Spinal cord (tissue), 4 donors: Measurements from ENCODE around the gene SPINK13. TPM values are rescaled to one million over a fixed set of nuclear protein-coding genes. Genes with fewer than 3 reads are reported as not detected.

Source experiments
- polyA plus RNA-seq, 2 donors: library from polyadenylated mRNA; unstranded; fragments of 120-200 nt; gene quantifications; one replicate each; pipeline ENCODE4 v1.2.1, GENCODE V29; 2013; ENCODE audit not compliant: insufficient read length in 2 of 2
- small RNA-seq: library from RNA; depleted of rRNA; stranded (forward); fragments of <200 nt; gene quantifications from one replicate; pipeline ENCODE3, GENCODE V24; 2014; ENCODE audit warnings: low replicate concordance
- total RNA-seq, 2 donors: library from RNA; depleted of rRNA in 1 of 2; stranded (reverse); fragments of 120-200 nt in 1 of 2; fragments of >200 nt in 1 of 2; gene quantifications; one replicate each; pipeline versions ENCODE4 v1.2.3 to v1.2.4, GENCODE V29; 2013 to 2014

The SPINK13 gene
- total and polyA plus RNA-seq, 4 donors = 0.30 to 1.6 TPM; not detected in 2

Small RNAs within 50 kb of the gene (small RNA-seq; reads per million reads assigned to genes)
- not detected for gene HMGN1P16

Other genes starting within 250 kb of the SPINK13 start
- gene SPINK5, start 204.8 kb upstream of the SPINK13 start, total RNA-seq = under 1 TPM; 0.06 to 0.10 TPM
- gene SPINK5, start 204.8 kb upstream of the SPINK13 start, polyA plus RNA-seq = under 1 TPM; 0.09 to 0.24 TPM
- gene SPINK14, start 100.2 kb upstream of the SPINK13 start, total RNA-seq = not detected
- gene SPINK14, start 100.2 kb upstream of the SPINK13 start, polyA plus RNA-seq = not detected
- gene SPINK6, start 65.8 kb upstream of the SPINK13 start, total RNA-seq = not detected
- not detected for gene SPINK6, start 65.8 kb upstream of the SPINK13 start, polyA plus RNA-seq
- gene MARCOL, start 30.3 kb upstream of the SPINK13 start, total RNA-seq = not detected
- under 1 TPM in 1 of 2 donors, not detected in 1; 0.14 TPM for gene MARCOL, start 30.3 kb upstream of the SPINK13 start, polyA plus RNA-seq
- not detected for gene SPINK7, start 43.6 kb downstream of the SPINK13 start, total RNA-seq
- gene SPINK7, start 43.6 kb downstream of the SPINK13 start, polyA plus RNA-seq = under 1 TPM in 1 of 2 donors, not detected in 1; 0.77 TPM
- gene SPINK9, start 66.8 kb downstream of the SPINK13 start, total RNA-seq = not detected
- under 1 TPM in 1 of 2 donors, not detected in 1; 0.81 TPM for gene SPINK9, start 66.8 kb downstream of the SPINK13 start, polyA plus RNA-seq
- 10 to 100 TPM; 51.7 to 73.5 TPM for gene FBXO38, start 115.2 kb downstream of the SPINK13 start, total RNA-seq
- gene FBXO38, start 115.2 kb downstream of the SPINK13 start, polyA plus RNA-seq = 10 to 100 TPM; 29.3 to 33.2 TPM